Liver (tissue), 9 donors: Measurements from ENCODE around the gene COX6B1. TPM values are rescaled to one million over a fixed set of nuclear protein-coding genes. Genes with fewer than 3 reads are reported as not detected.

Source experiments
- DNase-seq: peaks from one replicate; pipeline ENCODE4 v3.0.0-alpha.2; 2017; ENCODE audit warnings: low spot score
- H3K27ac ChIP-seq, 2 donors: one replicate each; pipeline ENCODE4 v1.7.0; 2013; ENCODE audit warnings: inconsistent platforms in 2 of 2, low read length in 2 of 2, control low read depth in 1 of 2, low read depth in 1 of 2, mild to moderate bottlenecking in 1 of 2
- H3K27me3 ChIP-seq, 4 donors: one replicate each; pipeline versions ENCODE4 v1.6.1 to v1.7.0; 2013; ENCODE audit warnings: low read length in 3 of 4, inconsistent platforms in 1 of 4, mild to moderate bottlenecking in 1 of 4, moderate library complexity in 1 of 4; ENCODE audit not compliant: control insufficient read depth in 4 of 4, insufficient read depth in 4 of 4
- H3K36me3 ChIP-seq, 4 donors: one replicate each; pipeline versions ENCODE4 v1.6.1 to v1.7.0; 2013; ENCODE audit warnings: low read length in 3 of 4, mild to moderate bottlenecking in 3 of 4, low read depth in 1 of 4, moderate library complexity in 1 of 4; ENCODE audit not compliant: control insufficient read depth in 4 of 4, insufficient read depth in 3 of 4
- H3K4me1 ChIP-seq, 4 donors: one replicate each; pipeline versions ENCODE4 v1.6.1 to v1.7.0; 2013; ENCODE audit warnings: low read length in 3 of 4, mild to moderate bottlenecking in 3 of 4, moderate library complexity in 1 of 4; ENCODE audit not compliant: control insufficient read depth in 4 of 4, insufficient read depth in 4 of 4
- H3K4me3 ChIP-seq, 3 donors: one replicate each; pipeline versions ENCODE4 v1.6.1 to v1.7.0; 2013; ENCODE audit warnings: low read length in 3 of 3, control low read depth in 1 of 3, low read depth in 1 of 3, mild to moderate bottlenecking in 1 of 3
- H3K9ac ChIP-seq, 2 donors: one replicate each; pipeline ENCODE4 v1.7.0; 2013; ENCODE audit warnings: low read length in 2 of 2, mild to moderate bottlenecking in 2 of 2, moderate library complexity in 2 of 2, control low read depth in 1 of 2, low read depth in 1 of 2
- H3K9me3 ChIP-seq, 4 donors: one replicate each; pipeline versions ENCODE4 v1.6.1 to v1.7.0; 2013; ENCODE audit warnings: low read length in 3 of 4; ENCODE audit not compliant: control insufficient read depth in 4 of 4
- ATF3 ChIP-seq: IDR thresholded peaks from 2 replicates; pipeline ENCODE4 v1.6.1; 2016; ENCODE audit warnings: antibody characterized with exemption
- CTCF ChIP-seq: fragments of 150-350 bp; IDR thresholded peaks from 2 replicates; pipeline ENCODE4 v1.5.1; 2017; ENCODE audit warnings: improper control_type of control experiment, low read depth, low read length; ENCODE audit not compliant: missing input control
- EGR1 ChIP-seq, 2 donors: IDR thresholded peaks; 2 replicates each; pipeline ENCODE4 v1.6.1; 2016 to 2018; ENCODE audit warnings: antibody characterized with exemption in 2 of 2, low read depth in 2 of 2
- FOXA1 ChIP-seq: IDR thresholded peaks from 2 replicates; pipeline ENCODE4 v1.6.1; 2016; ENCODE audit warnings: antibody characterized with exemption
- GABPA ChIP-seq, 2 donors: IDR thresholded peaks in 1 of 2; conservative IDR thresholded peaks in 1 of 2; 2 replicates each; pipeline ENCODE4 v1.6.1; 2016; ENCODE audit warnings: antibody characterized with exemption in 2 of 2, mild to moderate bottlenecking in 1 of 2, moderate library complexity in 1 of 2
- HNF4A ChIP-seq, 2 donors: conservative IDR thresholded peaks; 2 replicates each; pipeline ENCODE4 v1.6.1; 2016; ENCODE audit warnings: antibody characterized with exemption in 2 of 2, mild to moderate bottlenecking in 2 of 2
- HNF4G ChIP-seq: IDR thresholded peaks from 2 replicates; pipeline ENCODE4 v1.6.1; 2016; ENCODE audit warnings: antibody characterized with exemption
- JUND ChIP-seq, 2 donors: IDR thresholded peaks; 2 replicates each; pipeline ENCODE4 v1.6.1; 2016; ENCODE audit warnings: antibody characterized with exemption in 2 of 2
- NR2F2 ChIP-seq: IDR thresholded peaks from 2 replicates; pipeline ENCODE4 v1.6.1; 2016; ENCODE audit warnings: antibody characterized with exemption
- RAD21 ChIP-seq, 2 donors: IDR thresholded peaks; 2 replicates each; pipeline ENCODE4 v1.6.1; 2016; ENCODE audit warnings: antibody characterized with exemption in 2 of 2, mild to moderate bottlenecking in 2 of 2
- RXRA ChIP-seq, 2 donors: IDR thresholded peaks; 2 replicates each; pipeline ENCODE4 v1.6.1; 2017 to 2018; ENCODE audit warnings: antibody characterized with exemption in 2 of 2, mild to moderate bottlenecking in 1 of 2
- TAF1 ChIP-seq: conservative IDR thresholded peaks from 2 replicates; pipeline ENCODE4 v1.6.1; 2016; ENCODE audit warnings: antibody characterized with exemption, mild to moderate bottlenecking
- YY1 ChIP-seq: IDR thresholded peaks from 2 replicates; pipeline ENCODE4 v1.6.1; 2016; ENCODE audit warnings: antibody characterized with exemption, mild to moderate bottlenecking
- ZBTB33 ChIP-seq: IDR thresholded peaks from 2 replicates; pipeline ENCODE4 v1.6.1; 2016; ENCODE audit warnings: antibody characterized with exemption
- WGBS: extraction: QIAGEN DNeasy Blood & Tissue Kit; methylation state at CpG from one replicate; pipeline ENCODE4 v1.1.7; 2013; 5-methylcytosine and 5-hydroxymethylcytosine counted together
- polyA plus RNA-seq, 2 donors: library from polyadenylated mRNA; stranded (reverse) in 1 of 2; unstranded in 1 of 2; fragments of 200-250 nt in 1 of 2; fragments of >200 nt in 1 of 2; fragmentation: Nextera tagmentation in 1 of 2; extraction: Ambion mirVana in 1 of 2; gene quantifications; one replicate each; pipeline versions ENCODE4 v1.2.1 to v1.2.3, GENCODE V29; 2013 to 2015
- total RNA-seq, 2 donors: library from RNA; depleted of rRNA; stranded (reverse); fragments of >200 nt; gene quantifications; one replicate each; pipeline ENCODE4 v1.2.3, GENCODE V29; 2014
- TF ChIP-seq, protein P1 (sequence below): IDR thresholded peaks from 2 replicates; pipeline ENCODE4 v1.6.1; 2016; ENCODE audit warnings: antibody characterized with exemption, mild to moderate bottlenecking
- donor health status: healthy.
- donor health status: healthy.
- donor health status: healthy.
- donor health status: healthy.
- donor health status: healthy.

Gene COX6B1
- total and polyA plus RNA-seq, 4 donors, result 139 to 518 (median 321) TPM

DNA sequence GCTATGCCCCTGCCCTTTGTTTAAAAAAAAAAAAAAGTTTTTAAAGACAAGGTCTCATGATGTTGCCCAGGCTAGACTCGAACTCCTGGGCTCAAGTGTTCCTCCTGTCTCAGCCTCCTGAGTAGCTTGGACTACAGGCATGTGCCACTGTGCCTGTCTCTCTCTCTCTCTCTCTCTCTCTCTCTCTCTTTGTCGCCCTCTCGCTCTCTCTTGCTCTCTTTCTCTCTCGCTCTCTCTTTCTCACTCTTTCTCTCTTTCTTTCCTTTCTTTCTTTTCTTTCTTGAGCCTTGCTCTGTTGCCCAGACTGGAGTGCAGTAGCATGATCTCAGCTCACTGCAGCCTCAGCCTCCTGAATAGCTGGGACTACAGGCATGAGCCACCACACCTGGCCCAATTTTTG lies 7.5 kb downstream of the COX6B1 start:
- H3K27me3 ChIP-seq, result no peaks in the 10 kb centered on the region
- peaks cover 21 to 64% (median 31%) of the 10 kb centered on the region in 4 donors for H3K36me3 ChIP-seq
- peaks cover under 1 to 4% (median 3%) of the 10 kb centered on the region in 4 donors for H3K4me1 ChIP-seq
- TF ChIP-seq YY1 (no peak), JUND (IDR thresholded peaks at IDR 0.05) (no peak), HNF4G (no peak), RXRA (IDR thresholded peaks at IDR 0.05) (no peak), EGR1 (IDR thresholded peaks at IDR 0.05; ENCODE audit: low read depth in 2 of 2) (no peak), ATF3 (no peak), TAF1 (no peak), RAD21 (IDR thresholded peaks at IDR 0.05) (no peak)
- TF ChIP-seq, protein P1, sequence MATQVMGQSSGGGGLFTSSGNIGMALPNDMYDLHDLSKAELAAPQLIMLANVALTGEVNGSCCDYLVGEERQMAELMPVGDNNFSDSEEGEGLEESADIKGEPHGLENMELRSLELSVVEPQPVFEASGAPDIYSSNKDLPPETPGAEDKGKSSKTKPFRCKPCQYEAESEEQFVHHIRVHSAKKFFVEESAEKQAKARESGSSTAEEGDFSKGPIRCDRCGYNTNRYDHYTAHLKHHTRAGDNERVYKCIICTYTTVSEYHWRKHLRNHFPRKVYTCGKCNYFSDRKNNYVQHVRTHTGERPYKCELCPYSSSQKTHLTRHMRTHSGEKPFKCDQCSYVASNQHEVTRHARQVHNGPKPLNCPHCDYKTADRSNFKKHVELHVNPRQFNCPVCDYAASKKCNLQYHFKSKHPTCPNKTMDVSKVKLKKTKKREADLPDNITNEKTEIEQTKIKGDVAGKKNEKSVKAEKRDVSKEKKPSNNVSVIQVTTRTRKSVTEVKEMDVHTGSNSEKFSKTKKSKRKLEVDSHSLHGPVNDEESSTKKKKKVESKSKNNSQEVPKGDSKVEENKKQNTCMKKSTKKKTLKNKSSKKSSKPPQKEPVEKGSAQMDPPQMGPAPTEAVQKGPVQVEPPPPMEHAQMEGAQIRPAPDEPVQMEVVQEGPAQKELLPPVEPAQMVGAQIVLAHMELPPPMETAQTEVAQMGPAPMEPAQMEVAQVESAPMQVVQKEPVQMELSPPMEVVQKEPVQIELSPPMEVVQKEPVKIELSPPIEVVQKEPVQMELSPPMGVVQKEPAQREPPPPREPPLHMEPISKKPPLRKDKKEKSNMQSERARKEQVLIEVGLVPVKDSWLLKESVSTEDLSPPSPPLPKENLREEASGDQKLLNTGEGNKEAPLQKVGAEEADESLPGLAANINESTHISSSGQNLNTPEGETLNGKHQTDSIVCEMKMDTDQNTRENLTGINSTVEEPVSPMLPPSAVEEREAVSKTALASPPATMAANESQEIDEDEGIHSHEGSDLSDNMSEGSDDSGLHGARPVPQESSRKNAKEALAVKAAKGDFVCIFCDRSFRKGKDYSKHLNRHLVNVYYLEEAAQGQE, result no peak
- H3K4me3 ChIP-seq, result no peak overlapping the region
- no peaks in the 10 kb centered on the region for H3K9me3 ChIP-seq
- H3K27ac ChIP-seq, result no peak overlapping the region
- WGBS, result 93% methylated on average over 4 of the region's 4 CpGs
- H3K9ac ChIP-seq, result no peak overlapping the region
- no peak for DNase-seq

DNA sequence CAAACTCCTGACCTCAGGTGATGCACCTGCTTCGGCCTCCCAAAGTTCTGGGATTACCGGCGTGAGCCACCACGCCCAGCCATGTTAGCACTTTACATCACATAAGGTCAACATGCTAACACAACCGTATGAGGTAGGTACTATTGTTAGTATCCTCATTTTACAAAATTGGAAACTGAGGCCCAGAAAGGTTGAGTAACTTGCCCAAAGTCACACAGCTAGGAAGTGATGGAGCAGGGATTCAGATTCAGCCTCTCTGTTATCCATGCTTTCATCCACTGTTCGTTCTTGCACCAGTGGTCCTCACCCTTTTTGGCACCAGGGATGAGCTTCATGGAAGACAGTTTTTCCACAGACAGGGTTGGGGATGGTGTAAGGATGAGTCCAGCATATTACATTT lies 8.6 kb downstream of the COX6B1 start:
- no peaks in the 10 kb centered on the region for H3K9me3 ChIP-seq
- H3K4me3 ChIP-seq, result no peak overlapping the region
- no peak overlapping the region for H3K27ac ChIP-seq
- no peak overlapping the region for H3K9ac ChIP-seq
- 89% methylated on average over 6 of the region's 6 CpGs for WGBS
- no peaks in the 10 kb centered on the region for H3K27me3 ChIP-seq
- peaks cover 6 to 12% (median 9%) of the 10 kb centered on the region in 4 donors for H3K4me1 ChIP-seq
- peaks cover 18 to 55% (median 30%) of the 10 kb centered on the region in 4 donors for H3K36me3 ChIP-seq
- no peak for DNase-seq
- TF ChIP-seq HNF4A (conservative IDR thresholded peaks at IDR 0.05) (no peak), JUND (IDR thresholded peaks at IDR 0.05) (no peak)

- H3K36me3 ChIP-seq, result peaks cover 18 to 51% (median 29%) of the 10 kb centered on the region in 4 donors
- WGBS, result 92% methylated on average over 15 of the region's 15 CpGs
- no peak overlapping the region for H3K27ac ChIP-seq
- DNase-seq, result no peak
- H3K9me3 ChIP-seq, result no peaks in the 10 kb centered on the region
- H3K4me3 ChIP-seq, result no peak overlapping the region
- peaks cover 8 to 13% (median 12%) of the 10 kb centered on the region in 4 donors for H3K4me1 ChIP-seq
- H3K9ac ChIP-seq, result no peak overlapping the region
- H3K27me3 ChIP-seq, result no peaks in the 10 kb centered on the region
- TF ChIP-seq ATF3 (no peak), RAD21 (IDR thresholded peaks at IDR 0.05) (no peak), ZBTB33 (no peak), JUND (IDR thresholded peaks at IDR 0.05) (no peak), FOXA1 (no peak), CTCF (no peak), HNF4A (conservative IDR thresholded peaks at IDR 0.05) (no peak), GABPA (IDR thresholded peaks at IDR 0.05 in 1 of 2, conservative IDR thresholded peaks at IDR 0.05 in 1 of 2) (no peak), RXRA (IDR thresholded peaks at IDR 0.05) (no peak), EGR1 (IDR thresholded peaks at IDR 0.05; ENCODE audit: low read depth in 2 of 2) (no peak), NR2F2 (no peak)
These were observed 10.0 kb downstream of the COX6B1 start for GRCh38 chr19:35657904-35658700.
